Keratinocyte (primary cell): Measurements from ENCODE around the gene LMO2. TPM values are rescaled to one million over a fixed set of nuclear protein-coding genes. Genes with fewer than 3 reads are reported as not detected.

Experiments
- DNase-seq: peaks from one replicate; pipeline ENCODE4 v3.0.0-alpha.2; 2011; ENCODE audit warnings: low read depth, missing footprints, low spot score
- FAIRE-seq: peaks from 2 replicates; lab custom pipeline; 2011; peaks lifted over from hg19 to GRCh38; lab: Jason Lieb, UNC
- H2AFZ ChIP-seq: 2 replicates; pipeline ENCODE4 v1.6.0; 2012; ENCODE audit warnings: low read length, control low read depth, inconsistent platforms; ENCODE audit not compliant: control insufficient read depth
- H3K27ac ChIP-seq: 2 replicates; pipeline ENCODE4 v1.5.1; 2011; ENCODE audit warnings: low read length; ENCODE audit not compliant: control insufficient read depth, insufficient read depth
- H3K27me3 ChIP-seq: 3 replicates; pipeline ENCODE4 v1.6.0; 2011; ENCODE audit warnings: low read length; ENCODE audit not compliant: control insufficient read depth, insufficient read depth; ENCODE audit errors: extremely low read depth
- H3K36me3 ChIP-seq, 2 experiments: 2 replicates in 1 of 2; 3 replicates in 1 of 2; pipeline ENCODE4 v1.5.1; 2011; ENCODE audit warnings: low read length in 2 of 2, mild to moderate bottlenecking in 1 of 2; ENCODE audit not compliant: control insufficient read depth in 2 of 2, insufficient read depth in 2 of 2; ENCODE audit errors: extremely low read depth in 1 of 2
- H3K4me1 ChIP-seq: 3 replicates; pipeline ENCODE4 v1.5.1; 2011; ENCODE audit warnings: low read length; ENCODE audit not compliant: control insufficient read depth, insufficient read depth; ENCODE audit errors: extremely low read depth
- H3K4me2 ChIP-seq: 3 replicates; pipeline ENCODE4 v1.6.0; 2011; ENCODE audit warnings: low read depth, low read length; ENCODE audit not compliant: control insufficient read depth, insufficient read depth; ENCODE audit errors: extremely low read depth
- H3K4me3 ChIP-seq, 3 experiments: fragments of 200-600 bp in 1 of 3; sonication (generic) in 1 of 3; 2 replicates in 2 of 3; 3 replicates in 1 of 3; pipeline ENCODE4 v1.5.1; 2011 to 2016; ENCODE audit warnings: low read length in 3 of 3, mild to moderate bottlenecking in 3 of 3, control low read depth in 2 of 3, inconsistent platforms in 1 of 3, low read depth in 1 of 3, mixed read lengths in 1 of 3, mixed run types in 1 of 3, moderate library complexity in 1 of 3; ENCODE audit not compliant: control insufficient read depth in 2 of 3, insufficient read depth in 2 of 3; ENCODE audit errors: extremely low read depth in 1 of 3
- H3K79me2 ChIP-seq: 2 replicates; pipeline ENCODE4 v1.6.0; 2012; ENCODE audit warnings: low read length; ENCODE audit not compliant: control insufficient read depth, insufficient read depth
- H3K9ac ChIP-seq: 3 replicates; pipeline ENCODE4 v1.6.0; 2011; ENCODE audit warnings: low read length; ENCODE audit not compliant: control insufficient read depth, insufficient read depth; ENCODE audit errors: extremely low read depth
- H3K9me1 ChIP-seq: 3 replicates; pipeline ENCODE4 v1.6.0; 2011; ENCODE audit warnings: low read length; ENCODE audit not compliant: control insufficient read depth, insufficient read depth; ENCODE audit errors: extremely low read depth
- H3K9me3 ChIP-seq: 2 replicates; pipeline ENCODE4 v1.5.1; 2012; ENCODE audit warnings: low read depth, low read length; ENCODE audit not compliant: control insufficient read depth
- H4K20me1 ChIP-seq: 3 replicates; pipeline ENCODE4 v1.6.0; 2011; ENCODE audit warnings: low read length; ENCODE audit not compliant: control insufficient read depth, insufficient read depth; ENCODE audit errors: extremely low read depth
- EZH2 ChIP-seq: IDR thresholded peaks from one replicate; pipeline ENCODE4 v1.6.1; 2012; ENCODE audit warnings: inconsistent platforms, mild to moderate bottlenecking, low read length, moderate library complexity
- dilution Hi-C: fragments of 300-500 bp; cut with MboI; formaldehyde crosslinking; loops from one replicate; pipeline ENCODE4 v1.7.0; 2020; ENCODE audit warnings: low sequenced_read_pairs; ENCODE audit not compliant: extremely low pct_ligation_motif_present
- polyA plus RNA-seq, 5 experiments: library from polyadenylated mRNA; depleted of rRNA in 3 of 5; stranded (reverse) in 3 of 5; stranded (forward) in 1 of 5; unstranded in 1 of 5; fragments of >200 nt; gene quantifications; 1 replicate in 1 of 5; 2 replicates in 3 of 5; 3 replicates in 1 of 5; pipeline versions ENCODE4 v1.2.1 to v1.2.3, GENCODE V29; 2011 to 2012; ENCODE audit warnings: missing spikeins in 2 of 5, low read depth in 1 of 5, low replicate concordance in 1 of 5
- TF ChIP-seq, protein P1 (sequence below), 3 experiments: IDR thresholded peaks in 1 of 3; conservative IDR thresholded peaks in 1 of 3; optimal IDR thresholded peaks in 1 of 3; 2 replicates in 2 of 3; 3 replicates in 1 of 3; pipeline versions ENCODE3 to v1.5.1; 2011; ENCODE audit warnings: low read length in 3 of 3, mild to moderate bottlenecking in 3 of 3, moderate library complexity in 2 of 3, control low read depth in 1 of 3, inconsistent platforms in 1 of 3; ENCODE audit not compliant: insufficient read depth in 2 of 3; ENCODE audit errors: extremely low read depth in 1 of 3

The LMO2 gene
- polyA plus RNA-seq, 1 donor (not counting 4 experiments of a cell fraction or from before 2014, with no cell fraction given): 1.1 TPM

DNA sequence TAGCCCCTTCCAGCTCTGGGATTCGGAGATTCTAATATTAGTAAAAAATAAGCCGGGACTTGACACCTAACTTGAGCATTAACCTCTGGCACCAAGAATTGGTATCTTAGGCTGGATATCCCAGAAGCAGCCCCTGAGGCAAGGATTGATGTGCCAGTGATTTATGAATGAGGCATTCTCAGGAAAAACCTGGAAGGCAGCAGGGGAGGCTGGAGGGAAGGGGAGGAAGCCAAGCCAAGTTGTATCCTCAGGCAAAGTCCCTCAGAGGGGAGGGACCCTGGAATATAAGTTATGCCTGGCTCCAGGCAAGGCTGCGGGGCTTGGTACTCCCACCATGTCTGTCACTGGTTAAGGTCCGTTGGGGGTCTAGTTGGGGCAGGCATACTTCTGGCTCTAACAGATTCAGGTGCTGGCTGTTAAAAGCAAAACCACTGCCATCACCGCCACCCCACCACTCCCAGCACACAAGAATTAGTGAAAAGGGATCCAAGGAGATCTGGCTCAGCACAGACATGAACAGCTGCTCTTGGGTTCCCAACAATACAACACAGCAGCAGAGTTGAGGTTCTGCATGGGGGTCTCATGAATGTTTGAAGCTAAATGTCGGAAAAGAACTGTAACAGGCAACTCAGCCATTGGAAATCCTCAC lies 29.8 kb downstream of the LMO2 start:
- Histone ChIP-seq H3K4me2 (no peak overlapping the region), H3K9me3 (no peaks in the 10 kb centered on the region), H3K79me2 (no peaks in the 10 kb centered on the region), H3K9me1 (no peaks in the 10 kb centered on the region), H3K4me1 (no peaks in the 10 kb centered on the region), H3K4me3 (no peak overlapping the region), H3K36me3 (no peaks in the 10 kb centered on the region), H4K20me1 (no peaks in the 10 kb centered on the region), H2AFZ (no peak overlapping the region), H3K27ac (no peak overlapping the region), H3K9ac (no peak overlapping the region), H3K27me3 (peaks cover 34% of the 10 kb centered on the region)
- DNase-seq (no peak), FAIRE-seq (no peak)
- dilution Hi-C loops: no loop called here
- peak; percentile 41 for TF ChIP-seq EZH2
- TF ChIP-seq, protein P1, sequence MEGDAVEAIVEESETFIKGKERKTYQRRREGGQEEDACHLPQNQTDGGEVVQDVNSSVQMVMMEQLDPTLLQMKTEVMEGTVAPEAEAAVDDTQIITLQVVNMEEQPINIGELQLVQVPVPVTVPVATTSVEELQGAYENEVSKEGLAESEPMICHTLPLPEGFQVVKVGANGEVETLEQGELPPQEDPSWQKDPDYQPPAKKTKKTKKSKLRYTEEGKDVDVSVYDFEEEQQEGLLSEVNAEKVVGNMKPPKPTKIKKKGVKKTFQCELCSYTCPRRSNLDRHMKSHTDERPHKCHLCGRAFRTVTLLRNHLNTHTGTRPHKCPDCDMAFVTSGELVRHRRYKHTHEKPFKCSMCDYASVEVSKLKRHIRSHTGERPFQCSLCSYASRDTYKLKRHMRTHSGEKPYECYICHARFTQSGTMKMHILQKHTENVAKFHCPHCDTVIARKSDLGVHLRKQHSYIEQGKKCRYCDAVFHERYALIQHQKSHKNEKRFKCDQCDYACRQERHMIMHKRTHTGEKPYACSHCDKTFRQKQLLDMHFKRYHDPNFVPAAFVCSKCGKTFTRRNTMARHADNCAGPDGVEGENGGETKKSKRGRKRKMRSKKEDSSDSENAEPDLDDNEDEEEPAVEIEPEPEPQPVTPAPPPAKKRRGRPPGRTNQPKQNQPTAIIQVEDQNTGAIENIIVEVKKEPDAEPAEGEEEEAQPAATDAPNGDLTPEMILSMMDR (optimal IDR thresholded peaks at IDR 0.05 in 1 of 3, IDR thresholded peaks at IDR 0.05 in 1 of 3, conservative IDR thresholded peaks at IDR 0.05 in 1 of 3; ENCODE audit: extremely low read depth in 1 of 3, insufficient read depth in 2 of 3, low read length in 3 of 3): no peak

DNA sequence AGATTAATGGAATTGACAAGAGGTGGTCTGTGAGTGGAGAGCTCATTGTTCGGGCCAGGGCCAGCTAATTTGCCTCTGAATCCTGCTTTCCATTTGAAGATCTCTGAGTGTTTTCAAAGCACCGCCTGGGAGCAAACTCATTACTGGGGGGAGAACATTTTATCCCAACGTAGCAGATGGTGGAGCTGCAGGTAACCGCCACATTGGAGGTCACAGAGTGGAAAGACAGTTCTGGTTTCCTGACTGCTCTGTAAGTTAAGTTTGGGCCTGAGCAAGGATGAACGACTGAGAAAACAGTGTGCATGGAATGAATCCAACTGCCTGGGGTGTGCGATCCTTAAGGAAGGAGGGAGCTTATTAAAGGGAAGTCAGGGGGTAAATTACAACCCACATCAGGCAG lies 30.5 kb downstream of the LMO2 start:
- no peak overlapping the region for H2AFZ ChIP-seq
- peaks cover 30% of the 10 kb centered on the region for H3K27me3 ChIP-seq
- no peak for DNase-seq
- dilution Hi-C loops: no loop called here
- TF ChIP-seq, protein P1 (optimal IDR thresholded peaks at IDR 0.05 in 1 of 3, IDR thresholded peaks at IDR 0.05 in 1 of 3, conservative IDR thresholded peaks at IDR 0.05 in 1 of 3; ENCODE audit: extremely low read depth in 1 of 3, insufficient read depth in 2 of 3, low read length in 3 of 3): no peak
- no peak for TF ChIP-seq EZH2
- no peaks in the 10 kb centered on the region for H3K36me3 ChIP-seq
- no peak overlapping the region for H3K4me2 ChIP-seq
- H3K27ac ChIP-seq: no peak overlapping the region
- H3K4me1 ChIP-seq: no peaks in the 10 kb centered on the region
- H3K9me3 ChIP-seq: no peaks in the 10 kb centered on the region
- no peaks in the 10 kb centered on the region for H3K9me1 ChIP-seq
- no peak overlapping the region for H3K9ac ChIP-seq
- no peak for FAIRE-seq
- H3K4me3 ChIP-seq: no peak overlapping the region
- no peaks in the 10 kb centered on the region for H4K20me1 ChIP-seq
- no peaks in the 10 kb centered on the region for H3K79me2 ChIP-seq
